ENCODE measurements around the gene ULBP1. TPM values are rescaled to one million over a fixed set of nuclear protein-coding genes. Genes with fewer than 3 reads are reported as not detected.

The ULBP1 gene
- polyA plus RNA-seq, 4 donors = 0.99 to 1.8 (median 1.6) TPM

Other genes starting within 250 kb of the ULBP1 start
- 10 to 100 TPM; 25.9 to 33.8 (median 32.4) TPM for gene LATS1, start 245.8 kb upstream of the ULBP1 start, polyA plus RNA-seq (ENCODE audit: insufficient read length in 4 of 4)
- gene NUP43, start 217.4 kb upstream of the ULBP1 start, polyA plus RNA-seq (ENCODE audit: insufficient read length in 4 of 4) = 10 to 100 TPM; 36.0 to 53.4 (median 43.3) TPM
- gene PCMT1, start 214.2 kb upstream of the ULBP1 start, polyA plus RNA-seq (ENCODE audit: insufficient read length in 4 of 4) = 10 to 100 TPM; 83.3 to 98.4 (median 90.1) TPM
- 10 to 100 TPM; 33.0 to 36.0 (median 34.0) TPM for gene LRP11, start 99.6 kb upstream of the ULBP1 start, polyA plus RNA-seq (ENCODE audit: insufficient read length in 4 of 4)
- 1 to 10 TPM in 1 of 4 donors, under 1 TPM in 3; 0.29 to 1.1 (median 0.70) TPM for gene RAET1E, start 65.8 kb upstream of the ULBP1 start, polyA plus RNA-seq (ENCODE audit: insufficient read length in 4 of 4)
- gene RAET1G, start 40.8 kb upstream of the ULBP1 start, polyA plus RNA-seq (ENCODE audit: insufficient read length in 4 of 4) = 1 to 10 TPM in 3 of 4 donors, under 1 TPM in 1; 0.90 to 1.8 (median 1.2) TPM
- gene ULBP2, start 21.9 kb upstream of the ULBP1 start, polyA plus RNA-seq (ENCODE audit: insufficient read length in 4 of 4) = under 1 TPM; 0.41 to 0.74 (median 0.54) TPM
- not detected for gene RAET1L, start 61.6 kb downstream of the ULBP1 start, polyA plus RNA-seq (ENCODE audit: insufficient read length in 4 of 4)
- gene ULBP3, start 105.2 kb downstream of the ULBP1 start, polyA plus RNA-seq (ENCODE audit: insufficient read length in 4 of 4) = 10 to 100 TPM in 2 of 4 donors, 1 to 10 TPM in 2; 7.9 to 10.7 (median 9.1) TPM
- 10 to 100 TPM; 19.0 to 23.3 (median 21.3) TPM for gene PPP1R14C, start 179.1 kb downstream of the ULBP1 start, polyA plus RNA-seq (ENCODE audit: insufficient read length in 4 of 4)